SKM-1 (cell line): ENCODE measurements around the gene RFPL2.

Experiments
- DNase-seq: peaks from one replicate; lab custom pipeline; 2025; ENCODE audit not compliant: unreplicated experiment; lab: John Stamatoyannopoulos, UW

Gene RFPL2

GRCh38 chr22:32204856-32205722 lies at the start of gene RFPL2:
Gene RFPL2 (minus strand): TSS chr22:32205073. CDS start chr22:32202451, 2,622 bp downstream.
- no peak for DNase-seq

GRCh38 chr22:32249231-32249630 lies 44.4 kb upstream of the RFPL2 start:
- DNase-seq, result no peak

- DNase-seq, result no peak
These were observed 43.4 kb upstream of the RFPL2 start for GRCh38 chr22:32248276-32248675.

GRCh38 chr22:32246166-32246565 lies 41.3 kb upstream of the RFPL2 start:
- no peak for DNase-seq

GRCh38 chr22:32245042-32245441 lies 40.2 kb upstream of the RFPL2 start:
- DNase-seq, result no peak

GRCh38 chr22:32244547-32244946 lies 39.7 kb upstream of the RFPL2 start:
- DNase-seq, result no peak

- DNase-seq, result no peak
These were observed 35.6 kb upstream of the RFPL2 start for GRCh38 chr22:32240461-32240860.

- no peak for DNase-seq
These were observed 33.0 kb upstream of the RFPL2 start for GRCh38 chr22:32237906-32238305.

GRCh38 chr22:32236970-32237369 lies 32.1 kb upstream of the RFPL2 start:
- no peak for DNase-seq

- DNase-seq, result no peak
These were observed 28.2 kb upstream of the RFPL2 start for GRCh38 chr22:32233091-32233490.

- no peak for DNase-seq
These were observed 27.4 kb upstream of the RFPL2 start for GRCh38 chr22:32232191-32232830.

GRCh38 chr22:32226326-32227104 lies 21.6 kb upstream of the RFPL2 start:
- DNase-seq, result no peak

- no peak for DNase-seq
These were observed 18.1 kb upstream of the RFPL2 start for GRCh38 chr22:32222991-32223390.

- peak; percentile 97 for DNase-seq
These were observed 14.2 kb upstream of the RFPL2 start for GRCh38 chr22:32219026-32219425.

- DNase-seq, result peak; percentile 95
These were observed 13.6 kb upstream of the RFPL2 start for GRCh38 chr22:32218470-32218869.

GRCh38 chr22:32217465-32217864 lies 12.6 kb upstream of the RFPL2 start:
- DNase-seq, result no peak

- DNase-seq, result no peak
These were observed 12.0 kb upstream of the RFPL2 start for GRCh38 chr22:32216911-32217310.

- DNase-seq, result no peak
These were observed 6.1 kb upstream of the RFPL2 start for GRCh38 chr22:32211011-32211410.

GRCh38 chr22:32208681-32209080 lies 3.8 kb upstream of the RFPL2 start:
- no peak for DNase-seq

GRCh38 chr22:32207971-32208480 lies 3.2 kb upstream of the RFPL2 start:
- no peak for DNase-seq
